Esophagus squamous epithelium (tissue), 5 donors: ENCODE data around the gene ATP1A1. TPM values are rescaled to one million over a fixed set of nuclear protein-coding genes. Genes with fewer than 3 reads are reported as not detected.

Experiments
- DNase-seq: peaks from one replicate; lab custom pipeline; 2025; lab: John Stamatoyannopoulos, UW
- H3K27ac ChIP-seq, 4 donors: fragments of 200-600 bp; sonication (generic); one replicate each; pipeline ENCODE4 v1.5.1; 2016 to 2019; ENCODE audit warnings: mild to moderate bottlenecking in 1 of 4
- H3K27me3 ChIP-seq, 4 donors: fragments of 200-600 bp; sonication (generic); 1 replicate in 3 of 4; 2 replicates in 1 of 4; pipeline versions ENCODE4 v1.5.1 to v1.6.0; 2017 to 2021; ENCODE audit warnings: antibody characterized with exemption in 1 of 4
- H3K36me3 ChIP-seq, 3 donors: fragments of 200-600 bp; sonication (generic); one replicate each; pipeline ENCODE4 v1.5.1; 2016 to 2019
- H3K4me1 ChIP-seq, 3 donors: fragments of 200-600 bp; sonication (generic); one replicate each; pipeline ENCODE4 v1.5.1; 2017 to 2019
- H3K4me3 ChIP-seq, 4 donors: fragments of 200-600 bp; sonication (generic); 1 replicate in 3 of 4; 2 replicates in 1 of 4; pipeline ENCODE4 v1.5.1; 2016 to 2019; ENCODE audit warnings: mild to moderate bottlenecking in 2 of 4, moderate library complexity in 1 of 4
- H3K9me3 ChIP-seq, 3 donors: fragments of 200-600 bp; sonication (generic); one replicate each; pipeline ENCODE4 v1.5.1; 2016 to 2019
- POLR2A ChIP-seq, 4 donors: fragments of 450-650 bp; IDR thresholded peaks; one replicate each; pipeline ENCODE4 v1.6.1; 2017; ENCODE audit warnings: antibody characterized with exemption in 4 of 4, mild to moderate bottlenecking in 4 of 4, moderate library complexity in 3 of 4
- WGBS, 2 donors: methylation state at CpG; one replicate each; pipeline ENCODE4 v1.1.5; 2018; 5-methylcytosine and 5-hydroxymethylcytosine counted together
- intact Hi-C: fragments of 100-400 bp; cut with DNase I; formaldehyde crosslinking; loops from one replicate; pipeline ENCODE4 v1.15.0; 2022
- total RNA-seq, 4 donors: library from RNA; depleted of rRNA; stranded (reverse); fragments of >200 nt; gene quantifications; one replicate each; pipeline ENCODE4 v1.1.0, GENCODE V29; 2016
- TF ChIP-seq, protein P1 (sequence below), 6 experiments: fragments of 450-650 bp in 4 of 6; fragments of 200-600 bp in 2 of 6; sonication (generic) in 2 of 6; IDR thresholded peaks; one replicate each; pipeline ENCODE4 v1.5.1; 2016 to 2019; ENCODE audit warnings: antibody characterized with exemption in 6 of 6, mild to moderate bottlenecking in 4 of 6, moderate library complexity in 4 of 6
- donor health status: DM: yes; HTN: yes; CAD: no.

Gene ATP1A1
- total RNA-seq, 4 donors from 2014 or later, result 310 to 443 (median 391) TPM

DNA sequence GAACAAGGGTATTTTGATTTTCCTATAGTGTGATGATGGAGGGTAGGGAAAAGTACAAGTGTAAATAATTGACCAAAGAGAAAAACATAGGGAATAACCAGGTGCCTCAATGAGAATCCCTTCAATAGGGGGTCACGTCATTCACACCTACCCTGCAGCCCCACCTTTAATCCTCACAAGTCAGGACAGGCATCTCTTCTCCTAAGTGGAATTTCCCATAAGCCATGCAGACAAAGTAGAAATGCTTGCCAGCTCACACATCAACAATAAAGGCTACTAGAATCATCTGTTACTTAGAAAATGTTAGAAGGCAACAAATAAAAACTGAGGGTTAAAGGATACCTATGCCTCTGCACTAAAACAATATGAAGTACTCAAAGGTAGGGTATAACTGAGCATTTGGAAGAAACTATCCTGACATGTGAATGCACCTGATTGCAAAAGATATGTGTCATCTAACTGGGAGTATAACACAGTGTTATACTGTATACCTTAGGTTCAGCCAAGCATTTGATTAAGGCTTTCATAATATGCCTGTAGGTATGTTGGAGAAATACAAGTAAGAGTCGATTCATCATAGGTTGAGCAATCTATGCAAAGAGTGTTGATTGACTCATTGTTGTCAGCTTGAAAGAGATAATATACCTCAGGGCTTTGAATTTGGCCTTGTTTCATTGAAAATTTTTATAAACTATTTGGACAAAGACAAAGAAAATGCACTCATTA is 32.4 kb upstream of the ATP1A1 start:
- no peaks in the 10 kb centered on the region for H3K9me3 ChIP-seq
- no peak for DNase-seq
- intact Hi-C loops, result no loop called here
- H3K27ac ChIP-seq, result peak overlapping the region; percentile 32 to 80 (median 65)
- H3K4me1 ChIP-seq, result peaks cover 0 to 29% (median 13%) of the 10 kb centered on the region in 3 donors
- H3K36me3 ChIP-seq, result no peaks in the 10 kb centered on the region
- 31 to 44% methylated on average over 2 of the region's 2 CpGs for WGBS, 2 donors
- no peaks in the 10 kb centered on the region for H3K27me3 ChIP-seq
- no peak overlapping the region for H3K4me3 ChIP-seq
- TF ChIP-seq POLR2A (IDR thresholded peaks at IDR 0.05), result no peak
- TF ChIP-seq, protein P1, sequence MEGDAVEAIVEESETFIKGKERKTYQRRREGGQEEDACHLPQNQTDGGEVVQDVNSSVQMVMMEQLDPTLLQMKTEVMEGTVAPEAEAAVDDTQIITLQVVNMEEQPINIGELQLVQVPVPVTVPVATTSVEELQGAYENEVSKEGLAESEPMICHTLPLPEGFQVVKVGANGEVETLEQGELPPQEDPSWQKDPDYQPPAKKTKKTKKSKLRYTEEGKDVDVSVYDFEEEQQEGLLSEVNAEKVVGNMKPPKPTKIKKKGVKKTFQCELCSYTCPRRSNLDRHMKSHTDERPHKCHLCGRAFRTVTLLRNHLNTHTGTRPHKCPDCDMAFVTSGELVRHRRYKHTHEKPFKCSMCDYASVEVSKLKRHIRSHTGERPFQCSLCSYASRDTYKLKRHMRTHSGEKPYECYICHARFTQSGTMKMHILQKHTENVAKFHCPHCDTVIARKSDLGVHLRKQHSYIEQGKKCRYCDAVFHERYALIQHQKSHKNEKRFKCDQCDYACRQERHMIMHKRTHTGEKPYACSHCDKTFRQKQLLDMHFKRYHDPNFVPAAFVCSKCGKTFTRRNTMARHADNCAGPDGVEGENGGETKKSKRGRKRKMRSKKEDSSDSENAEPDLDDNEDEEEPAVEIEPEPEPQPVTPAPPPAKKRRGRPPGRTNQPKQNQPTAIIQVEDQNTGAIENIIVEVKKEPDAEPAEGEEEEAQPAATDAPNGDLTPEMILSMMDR (IDR thresholded peaks at IDR 0.05), result no peak

DNA sequence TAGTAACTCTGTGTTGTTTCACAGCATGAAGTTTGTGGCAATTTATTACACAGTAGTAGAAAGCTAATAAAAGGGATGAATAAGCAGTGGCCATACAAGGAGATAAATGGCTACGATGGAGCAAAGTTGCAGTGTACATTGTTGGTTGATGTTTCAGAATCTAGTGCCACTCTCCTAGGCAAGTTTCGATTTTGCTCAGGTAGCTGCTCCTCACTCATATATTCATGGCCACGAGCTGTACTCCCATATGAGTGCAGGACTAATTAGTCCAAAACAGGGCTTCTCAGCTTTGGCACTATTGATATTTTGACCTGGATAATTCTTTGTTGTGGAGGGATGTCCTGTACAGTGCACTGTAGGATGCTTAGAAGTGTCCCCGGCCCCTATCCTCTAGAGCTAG is 30.0 kb upstream of the ATP1A1 start:
- H3K4me1 ChIP-seq, result peaks cover 0 to 52% (median 20%) of the 10 kb centered on the region in 3 donors
- no peaks in the 10 kb centered on the region for H3K9me3 ChIP-seq
- no peaks in the 10 kb centered on the region for H3K36me3 ChIP-seq
- no peak overlapping the region for H3K27ac ChIP-seq
- no peak for TF ChIP-seq POLR2A (IDR thresholded peaks at IDR 0.05)
- TF ChIP-seq, protein P1 (IDR thresholded peaks at IDR 0.05), result no peak
- DNase-seq, result no peak
- intact Hi-C loops, result no loop called here
- H3K4me3 ChIP-seq, result no peak overlapping the region
- 88 to 95% methylated on average over 4 of the region's 4 CpGs for WGBS, 2 donors
- no peaks in the 10 kb centered on the region for H3K27me3 ChIP-seq

GRCh38 chr1:116345011-116345410 is 28.0 kb upstream of the ATP1A1 start:
- TF ChIP-seq, protein P1 (IDR thresholded peaks at IDR 0.05), result no peak
- TF ChIP-seq POLR2A (IDR thresholded peaks at IDR 0.05), result no peak
- H3K27ac ChIP-seq, result no peak overlapping the region
- H3K36me3 ChIP-seq, result no peaks in the 10 kb centered on the region
- no peak overlapping the region for H3K4me3 ChIP-seq
- H3K4me1 ChIP-seq, result peaks cover 0 to 55% (median 17%) of the 10 kb centered on the region in 3 donors
- intact Hi-C loops, result no loop called here
- H3K9me3 ChIP-seq, result no peaks in the 10 kb centered on the region
- DNase-seq, result no peak
- 92 to 100% methylated on average over 1 of the region's 1 CpG for WGBS, 2 donors
- no peaks in the 10 kb centered on the region for H3K27me3 ChIP-seq

GRCh38 chr1:116345843-116346242 is 27.2 kb upstream of the ATP1A1 start:
- TF ChIP-seq POLR2A (IDR thresholded peaks at IDR 0.05), result no peak
- TF ChIP-seq, protein P1 (IDR thresholded peaks at IDR 0.05), result no peak
- Histone ChIP-seq H3K36me3 (no peaks in the 10 kb centered on the region), H3K9me3 (no peaks in the 10 kb centered on the region), H3K4me1 (peaks cover 0 to 49% (median 16%) of the 10 kb centered on the region in 3 donors), H3K27ac (no peak overlapping the region), H3K27me3 (no peaks in the 10 kb centered on the region), H3K4me3 (no peak overlapping the region)
- intact Hi-C loops, result no loop called here
- no peak for DNase-seq
- 3 to 22% methylated on average over 2 of the region's 2 CpGs for WGBS, 2 donors

DNA sequence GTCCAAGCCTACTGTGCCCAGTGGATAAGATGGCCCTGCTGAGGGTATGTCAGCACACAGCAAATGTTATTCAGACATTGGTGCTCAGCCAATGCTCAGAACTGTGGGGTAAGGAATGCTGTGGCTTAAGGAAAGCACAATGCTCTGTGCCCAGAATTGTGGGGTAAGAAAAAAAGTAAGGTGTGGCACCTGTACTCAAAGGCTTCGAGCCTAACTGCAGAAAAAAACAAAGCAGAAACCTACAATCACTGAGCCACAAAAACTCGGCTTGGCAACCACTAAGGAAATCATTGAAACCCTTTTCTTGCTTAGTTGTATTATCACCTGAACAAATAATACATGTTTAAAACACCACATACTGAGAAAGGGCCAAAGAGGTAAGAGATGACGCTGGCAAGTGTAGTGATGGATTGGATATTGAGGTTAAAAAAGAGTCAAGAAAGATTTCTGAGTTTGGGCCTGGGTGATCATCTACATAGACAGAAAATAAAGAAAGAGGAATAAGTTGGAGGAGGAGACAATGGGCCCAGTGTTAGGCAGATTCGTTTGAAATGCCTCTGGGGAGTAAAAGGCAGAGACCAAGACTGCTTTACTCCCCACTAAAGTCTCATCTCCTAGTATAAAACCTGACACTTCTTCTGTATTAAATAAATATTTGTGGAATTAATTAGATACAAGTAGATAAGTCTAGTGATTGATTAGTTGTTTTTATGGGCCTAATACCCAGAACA is 25.9 kb upstream of the ATP1A1 start:
- no peak for TF ChIP-seq POLR2A (IDR thresholded peaks at IDR 0.05)
- TF ChIP-seq, protein P1 (IDR thresholded peaks at IDR 0.05), result no peak
- Histone ChIP-seq H3K9me3 (no peaks in the 10 kb centered on the region), H3K36me3 (no peaks in the 10 kb centered on the region), H3K27me3 (no peaks in the 10 kb centered on the region), H3K27ac (peak overlapping the region; percentile 11 to 68 (median 46)), H3K4me1 (peaks cover 0 to 40% (median 7%) of the 10 kb centered on the region in 3 donors), H3K4me3 (no peak overlapping the region)
- no peak for DNase-seq
- 20 to 38% methylated on average over 4 of the region's 4 CpGs for WGBS, 2 donors
- intact Hi-C loops, result no loop called here
